Activated CD4-positive, CD25-positive, alpha-beta regulatory T cell treated with anti-CD3 and anti-CD28 coated beads, Interleukin-2, amount 50 U/mL, for 72 hours (primary cell): ENCODE measurements around the gene C2orf76.

Experiments used
- DNase-seq: peaks from one replicate; pipeline ENCODE4 v3.0.0; 2021

The C2orf76 gene

DNA sequence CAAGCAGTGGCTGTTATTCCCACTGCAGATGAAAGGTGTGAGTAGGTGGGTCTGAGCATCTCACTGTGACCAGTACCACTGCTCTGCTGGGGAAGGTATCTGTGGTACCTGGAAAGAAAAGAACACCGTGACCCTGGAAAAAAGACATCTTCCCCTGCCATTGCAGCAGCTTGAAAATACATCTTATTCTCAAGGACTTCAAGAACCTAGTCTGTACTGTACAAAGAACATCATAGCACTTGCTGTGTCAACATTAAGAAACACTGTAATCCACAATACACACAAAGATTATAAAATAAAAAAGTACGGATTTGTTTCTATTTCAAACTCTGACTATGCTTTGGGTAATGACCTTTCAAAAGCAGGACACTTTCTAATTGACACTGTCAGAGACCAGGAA is 28.9 kb downstream of the C2orf76 start:
- no peak for DNase-seq

DNA sequence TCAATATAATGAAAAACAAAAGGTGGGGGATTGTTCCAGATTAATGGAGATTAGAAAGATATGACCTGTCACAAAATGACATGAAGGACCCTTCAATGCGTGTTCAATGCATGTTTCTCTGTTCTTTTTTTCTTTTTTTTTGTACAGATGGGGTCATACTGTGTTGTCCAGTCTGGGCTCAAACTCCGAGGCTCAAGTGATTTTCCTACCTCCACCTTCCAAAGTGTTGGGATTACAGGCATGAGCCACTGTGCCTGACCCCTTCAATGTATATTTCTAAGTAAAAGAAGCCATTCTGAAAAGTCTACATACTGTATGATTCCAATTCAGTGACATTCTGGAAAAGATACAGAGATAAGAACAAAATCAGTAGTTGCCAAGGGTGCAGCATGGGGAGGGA is 32.8 kb downstream of the C2orf76 start:
- DNase-seq = no peak

DNA sequence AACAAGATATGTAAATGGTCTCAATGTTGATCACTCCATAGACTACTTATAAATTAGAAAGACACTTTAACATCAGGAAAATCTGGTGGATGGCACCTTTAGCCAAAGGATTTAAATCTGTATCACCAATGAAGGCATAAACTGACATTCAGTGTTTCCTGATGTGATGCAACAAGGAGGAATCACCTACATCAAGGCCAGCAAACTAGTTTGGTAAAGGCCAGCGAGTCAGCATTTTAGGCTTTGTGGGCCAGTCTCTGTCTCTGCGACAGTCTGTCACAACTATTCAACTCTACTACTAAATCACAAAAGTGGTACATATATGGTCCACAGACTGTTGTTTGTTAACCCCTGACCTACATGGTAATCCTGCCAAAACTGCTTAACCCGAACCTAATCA is 33.3 kb downstream of the C2orf76 start:
- DNase-seq = no peak

DNA sequence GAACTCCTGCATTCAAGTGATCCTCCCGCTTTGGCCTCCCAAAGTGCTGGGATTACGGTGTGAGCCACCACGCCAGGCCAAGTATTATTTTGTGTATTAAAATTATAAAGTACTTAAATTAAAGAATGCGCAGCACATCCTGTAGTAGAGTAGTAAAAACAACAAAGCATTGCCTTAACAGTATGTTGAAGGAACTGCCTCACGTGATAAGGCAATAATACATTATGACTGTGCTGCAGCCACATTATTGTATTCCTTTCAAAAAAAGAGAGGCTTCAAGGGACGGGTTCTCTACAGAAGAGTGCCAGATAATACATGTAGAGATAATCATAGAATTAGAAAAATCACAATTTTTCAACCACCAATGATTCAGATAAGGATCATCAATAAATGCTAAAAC is 33.7 kb downstream of the C2orf76 start:
- no peak for DNase-seq

DNA sequence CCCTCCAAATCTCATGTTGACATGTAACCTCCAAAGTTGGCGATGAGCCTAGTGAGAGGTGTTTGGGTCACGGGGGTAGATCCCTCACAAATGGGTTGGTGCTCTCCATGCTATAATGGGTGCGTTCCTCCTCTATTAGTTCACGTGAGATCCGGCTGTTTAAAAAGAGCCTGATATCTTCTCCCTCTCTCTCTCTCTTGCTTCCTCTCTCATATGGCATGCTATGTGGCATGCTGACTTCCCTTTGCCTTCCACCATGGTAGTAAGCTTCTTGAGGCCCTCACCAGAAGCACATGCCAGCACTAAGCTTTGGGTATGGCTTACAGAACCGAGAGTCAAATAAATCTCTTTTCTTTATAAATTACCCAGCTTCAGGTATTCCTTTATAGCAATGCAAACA is 39.2 kb downstream of the C2orf76 start:
- no peak for DNase-seq

DNA sequence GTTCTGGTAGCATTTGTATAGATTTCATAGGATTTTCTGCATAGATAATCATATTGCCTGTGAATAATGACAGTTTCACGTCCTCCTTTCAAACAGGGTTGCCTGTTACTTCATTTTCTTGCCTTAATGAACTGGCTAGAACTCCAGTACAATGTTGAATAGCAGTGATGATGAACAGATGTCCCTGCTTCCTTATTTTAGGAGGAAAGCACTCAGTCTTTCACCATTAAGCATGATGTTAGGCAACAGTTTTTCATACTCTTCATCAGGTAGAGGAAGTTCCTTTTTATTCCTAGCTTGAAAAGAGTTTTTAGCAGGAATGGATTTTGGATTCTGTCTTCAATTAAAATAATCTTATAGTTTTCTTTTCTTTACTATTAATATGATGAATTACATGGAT is 39.7 kb downstream of the C2orf76 start:
- DNase-seq = no peak

DNA sequence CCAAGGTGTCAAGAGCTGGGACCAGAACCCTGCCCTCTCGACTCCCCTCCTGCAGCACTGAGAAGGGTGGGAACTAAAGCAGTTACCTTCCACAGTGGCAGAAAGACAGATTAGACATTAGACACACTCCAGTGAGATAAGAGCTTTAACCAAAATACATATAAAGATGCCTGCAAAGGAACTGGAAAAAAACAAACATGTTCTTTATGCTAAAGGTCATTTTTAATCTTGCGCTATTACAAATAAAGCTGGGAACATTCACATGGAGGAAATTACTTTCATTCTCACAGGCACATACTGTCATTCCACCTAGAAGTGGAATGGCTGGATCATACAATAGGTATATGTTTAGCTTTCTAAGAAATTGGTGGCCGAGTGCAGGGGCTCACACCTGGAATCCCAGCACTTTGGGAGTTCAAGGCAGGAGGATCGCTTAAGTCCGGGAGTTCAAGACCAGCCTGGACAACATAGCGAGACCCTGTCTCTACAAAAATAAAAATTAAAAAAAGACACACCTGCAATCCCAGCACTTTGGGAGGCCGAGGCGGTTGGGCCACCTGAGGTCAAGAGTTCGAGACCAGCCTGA is 41.9 kb downstream of the C2orf76 start:
- no peak for DNase-seq

DNA sequence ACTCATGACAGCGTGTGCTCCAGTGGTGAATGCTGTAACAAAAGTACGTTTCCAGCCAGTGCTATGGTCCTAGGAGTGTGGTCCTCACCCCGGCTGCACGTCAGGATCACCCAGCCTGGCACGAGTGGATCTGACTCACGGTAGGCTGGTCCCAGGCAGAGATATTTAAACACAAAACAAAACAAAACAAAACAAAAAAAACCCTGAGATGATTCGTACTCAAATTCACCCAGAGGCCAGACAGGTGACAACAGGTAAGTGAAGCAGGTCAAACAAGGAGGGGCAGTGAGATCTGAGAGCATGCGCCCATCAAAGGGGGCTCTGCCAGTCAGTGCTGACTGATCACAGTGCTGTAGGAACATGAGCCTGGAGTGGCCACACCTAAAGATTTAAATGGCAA is 43.2 kb downstream of the C2orf76 start:
- DNase-seq = no peak

DNA sequence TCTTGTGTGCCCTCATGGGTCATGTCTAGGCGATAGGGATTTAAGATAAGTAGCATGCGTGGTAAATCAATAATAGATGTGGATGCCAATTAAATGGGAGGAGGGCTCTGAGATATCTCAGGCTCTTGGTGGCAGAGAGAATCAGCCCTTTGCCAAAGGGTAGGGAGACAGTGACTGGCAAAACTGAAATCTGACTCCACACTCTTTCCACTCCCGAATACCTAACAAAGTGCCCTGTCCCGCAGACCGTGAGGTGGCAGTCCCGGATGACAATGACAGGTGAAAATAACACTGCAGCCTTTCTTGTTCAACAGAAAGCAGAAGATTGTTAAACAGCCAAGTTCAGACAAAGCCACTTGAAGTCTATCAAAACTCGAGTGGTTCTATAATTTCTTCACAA is 47.0 kb downstream of the C2orf76 start:
- DNase-seq = no peak

DNA sequence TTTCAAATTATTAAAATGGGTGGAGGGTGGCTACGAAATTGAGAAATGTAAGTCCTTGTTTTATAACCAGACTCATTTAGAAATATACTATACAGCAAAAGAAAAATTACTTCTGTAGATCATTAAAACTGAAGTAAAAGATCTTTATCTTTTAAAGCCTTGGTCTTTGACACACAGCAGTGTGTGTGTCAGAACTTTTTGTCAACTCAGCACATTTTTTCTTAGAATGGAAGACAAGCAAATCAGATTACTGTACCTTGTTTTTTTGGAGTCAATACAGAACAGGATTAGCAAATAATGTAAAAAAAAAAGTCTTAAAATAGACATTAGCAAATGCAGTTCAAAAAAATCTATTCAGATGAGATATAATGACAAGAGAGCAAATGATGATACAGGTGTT is 49.1 kb downstream of the C2orf76 start:
- DNase-seq = no peak

DNA sequence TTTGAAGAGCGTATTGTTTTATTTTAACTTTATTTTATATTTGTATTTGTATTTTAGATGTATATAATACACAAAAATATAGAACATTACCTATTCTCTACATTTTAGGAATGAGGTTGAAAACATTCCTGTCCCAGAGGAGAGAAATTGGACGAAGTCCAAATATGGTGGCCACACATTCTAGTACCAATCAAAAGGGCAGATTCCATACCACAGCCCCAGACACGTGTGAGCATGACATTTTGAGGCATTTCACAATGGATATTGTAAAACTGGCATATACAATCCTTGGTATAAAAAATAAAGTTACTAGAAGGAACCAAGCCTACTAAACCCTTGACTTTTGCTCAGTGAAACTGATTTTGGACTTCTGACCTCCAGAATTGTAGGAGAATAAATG is 50.6 kb downstream of the C2orf76 start:
- DNase-seq = no peak

DNA sequence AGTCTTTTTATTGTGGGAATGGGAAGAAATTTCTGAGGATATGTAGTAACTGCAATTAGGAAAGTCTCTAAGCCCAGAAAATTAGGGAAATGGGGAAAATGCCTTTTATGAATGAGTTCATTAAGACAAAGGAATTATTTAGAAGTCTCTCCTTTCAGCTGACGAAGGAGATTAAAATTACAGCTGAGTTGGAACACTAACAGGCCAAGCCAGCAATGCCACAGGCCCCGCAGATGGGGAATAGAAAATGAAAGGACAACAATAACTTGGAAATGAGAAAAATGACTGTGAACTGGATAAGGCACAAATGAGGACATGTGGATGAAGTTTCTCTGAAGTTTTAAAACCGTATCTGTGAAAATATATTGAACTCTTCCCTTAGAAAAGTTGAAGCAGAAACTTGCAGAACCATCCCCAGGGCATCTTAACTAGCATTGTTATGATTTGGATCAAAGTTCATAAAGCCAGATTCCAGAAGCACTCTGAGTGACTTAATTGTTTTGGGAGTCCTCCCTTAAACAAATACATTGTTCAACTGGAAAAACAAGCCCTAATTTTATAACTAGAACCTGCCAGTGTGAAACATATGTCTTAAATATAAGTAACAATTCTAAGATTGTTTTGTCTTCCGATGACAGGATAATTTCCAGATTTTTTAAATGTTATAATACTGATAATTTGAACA is 51.3 kb downstream of the C2orf76 start:
- DNase-seq = no peak

DNA sequence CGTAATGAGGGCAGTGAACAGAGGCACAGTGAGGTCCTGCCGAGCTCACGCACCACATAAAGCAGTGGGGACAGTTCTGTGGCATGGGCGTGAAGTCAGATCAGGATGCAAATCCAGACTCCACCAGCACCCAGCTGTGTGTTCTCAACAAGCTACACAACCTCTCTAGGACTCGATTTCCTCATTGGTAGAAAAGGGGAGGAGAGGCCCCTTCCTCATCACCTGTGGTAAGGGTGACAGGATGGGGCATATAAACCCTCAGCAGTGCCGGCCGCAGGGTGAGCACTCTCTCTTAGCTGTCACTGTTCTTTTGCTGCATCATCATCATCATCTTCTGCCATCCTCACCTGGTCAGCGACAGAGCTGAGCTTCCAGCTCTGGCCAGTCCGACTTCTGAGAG is 54.8 kb downstream of the C2orf76 start:
- DNase-seq = no peak

DNA sequence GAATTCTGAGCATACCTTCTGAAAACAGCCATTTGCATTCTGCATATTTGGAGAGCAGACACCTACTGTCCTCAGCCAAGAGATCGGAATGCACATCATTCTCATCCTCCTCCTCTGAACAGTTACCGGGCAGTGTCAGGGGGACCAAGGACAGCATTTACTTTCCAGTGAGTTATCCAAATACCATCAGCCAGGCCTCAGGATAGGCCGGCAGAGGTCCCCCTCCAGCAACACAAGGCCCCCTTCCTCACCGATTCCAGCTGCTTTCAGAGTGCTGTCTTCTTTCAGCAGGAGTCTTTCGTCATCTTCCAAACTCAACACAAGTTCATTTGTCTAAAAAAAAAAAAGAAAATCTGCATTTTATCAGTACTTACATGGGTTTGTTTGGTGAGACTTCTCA is 55.3 kb downstream of the C2orf76 start:
- no peak for DNase-seq

DNA sequence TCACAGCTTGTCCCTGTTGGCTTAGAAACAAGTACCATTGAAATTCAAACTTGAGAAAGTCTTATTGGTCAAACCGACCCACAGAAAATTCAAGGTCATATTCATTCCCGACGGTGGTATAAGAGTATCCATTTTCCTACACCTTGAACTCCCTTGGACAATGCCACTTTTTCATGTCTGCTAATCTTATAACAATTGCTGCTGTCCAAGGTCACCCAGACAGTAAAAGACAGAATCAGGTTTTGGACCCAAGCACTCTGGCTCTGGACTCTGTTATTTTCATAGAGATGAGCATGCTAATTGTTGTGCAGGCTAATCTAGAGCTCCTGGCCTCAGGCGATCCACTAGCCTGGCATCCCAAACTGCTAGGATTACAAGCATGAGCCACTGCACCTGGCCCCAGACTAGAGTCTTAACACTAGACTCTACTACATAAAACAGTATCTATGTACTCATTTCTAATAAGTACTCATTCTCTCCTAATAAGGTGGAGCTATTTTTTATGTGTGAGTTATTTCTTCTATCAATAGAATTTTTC is 57.8 kb downstream of the C2orf76 start:
- DNase-seq = no peak

DNA sequence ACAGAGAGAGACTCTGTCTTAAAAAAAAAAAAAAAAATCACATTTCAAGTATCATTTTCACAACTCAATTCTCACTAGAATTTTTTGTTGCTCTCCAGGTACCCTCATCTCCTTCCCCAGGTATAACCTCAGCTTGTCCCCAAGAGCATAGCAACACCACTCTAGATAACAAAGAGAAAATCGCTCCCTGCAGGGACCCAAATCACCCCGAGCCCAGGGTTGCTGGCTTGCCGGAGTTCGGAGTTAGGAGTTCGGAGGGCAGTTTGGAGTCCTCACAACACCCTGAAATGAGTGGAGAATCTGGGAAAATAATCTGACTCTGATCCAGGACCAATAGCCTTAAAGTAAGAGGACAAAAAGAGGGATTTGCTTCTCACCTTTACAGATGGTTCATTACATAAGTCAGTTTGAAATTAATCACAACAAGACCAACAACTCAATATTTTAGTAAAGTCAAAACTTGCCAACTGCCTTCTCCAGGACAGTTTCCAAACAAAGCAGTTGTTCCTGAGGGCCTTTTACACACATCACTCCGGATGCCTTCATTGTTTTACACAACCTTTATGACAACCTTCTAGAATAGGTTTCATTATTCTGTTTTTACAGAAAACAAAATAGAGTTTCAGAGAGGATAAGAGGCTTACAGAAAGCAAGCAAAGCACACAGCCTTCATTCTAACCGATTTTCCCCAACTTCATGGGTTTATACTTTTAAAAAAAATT is 59.1 kb downstream of the C2orf76 start:
- no peak for DNase-seq

DNA sequence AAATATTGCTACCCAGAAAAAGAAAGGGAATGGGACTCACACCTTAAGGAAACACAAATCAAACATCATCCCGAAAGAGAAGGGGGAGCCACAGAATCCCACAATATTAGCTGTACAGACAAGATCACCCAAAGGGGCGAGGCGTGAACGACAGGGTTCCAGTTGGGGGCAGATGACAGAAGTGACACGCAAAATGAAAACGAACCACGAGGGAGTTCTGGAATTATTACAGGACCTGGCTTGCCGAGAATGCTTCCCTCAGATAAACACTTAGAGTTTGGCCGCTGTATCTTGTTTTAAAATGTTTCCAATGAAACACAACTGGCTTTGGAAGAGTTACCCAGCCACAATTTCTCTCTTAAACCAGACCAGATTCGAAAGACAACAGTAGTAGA is 60.4 kb downstream of the C2orf76 start:
- no peak for DNase-seq

DNA sequence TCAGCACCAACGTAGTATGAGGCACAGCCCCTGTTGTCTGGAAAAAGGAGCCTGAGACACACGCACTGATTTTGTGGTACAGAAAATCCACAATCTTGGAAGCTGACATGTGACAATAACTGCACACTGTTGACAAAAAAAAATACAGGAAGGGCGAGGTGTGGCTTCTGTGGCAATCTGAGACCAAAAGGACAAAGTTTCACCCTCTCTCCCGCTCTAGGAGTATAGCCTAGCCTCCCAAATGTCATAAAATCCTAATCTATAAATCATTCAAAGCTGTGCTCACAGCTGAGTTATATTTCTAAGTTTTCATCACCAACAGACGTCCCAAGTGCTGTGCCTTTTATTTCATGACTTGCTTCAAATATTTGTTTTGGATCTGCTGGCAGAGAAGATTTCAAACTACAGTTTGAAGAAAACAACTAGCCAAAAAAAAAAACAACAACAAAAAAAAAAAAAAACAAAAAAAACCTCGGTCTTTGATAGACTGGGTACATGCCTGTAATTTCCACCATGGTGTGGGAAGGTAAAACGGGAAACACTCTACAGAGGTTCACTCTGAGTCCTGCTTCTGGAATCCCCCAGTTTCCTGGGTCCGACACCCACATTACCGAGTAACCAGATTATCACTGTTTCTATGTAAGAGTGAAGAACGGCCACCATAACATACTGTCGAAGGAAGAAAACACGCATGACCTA is 61.0 kb downstream of the C2orf76 start:
- DNase-seq = no peak

DNA sequence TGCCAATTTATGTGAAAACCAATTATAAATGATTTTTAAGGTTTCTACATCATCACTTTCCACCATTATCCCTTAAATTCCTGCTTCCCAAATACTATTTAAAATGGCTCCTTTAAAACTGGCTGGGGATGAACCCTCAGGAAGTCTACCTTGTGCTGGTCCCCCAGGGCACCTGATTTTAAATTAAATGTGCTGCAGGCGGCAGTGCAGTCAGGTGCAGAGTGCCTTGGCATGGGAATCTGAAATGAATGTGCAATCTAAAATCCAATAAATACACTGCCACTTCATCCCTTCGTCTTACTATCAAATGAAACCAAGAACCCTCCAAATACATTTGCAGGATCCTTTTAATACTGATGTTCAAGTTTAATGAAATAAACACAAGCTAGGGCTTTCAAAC is 61.8 kb downstream of the C2orf76 start:
- DNase-seq = no peak

DNA sequence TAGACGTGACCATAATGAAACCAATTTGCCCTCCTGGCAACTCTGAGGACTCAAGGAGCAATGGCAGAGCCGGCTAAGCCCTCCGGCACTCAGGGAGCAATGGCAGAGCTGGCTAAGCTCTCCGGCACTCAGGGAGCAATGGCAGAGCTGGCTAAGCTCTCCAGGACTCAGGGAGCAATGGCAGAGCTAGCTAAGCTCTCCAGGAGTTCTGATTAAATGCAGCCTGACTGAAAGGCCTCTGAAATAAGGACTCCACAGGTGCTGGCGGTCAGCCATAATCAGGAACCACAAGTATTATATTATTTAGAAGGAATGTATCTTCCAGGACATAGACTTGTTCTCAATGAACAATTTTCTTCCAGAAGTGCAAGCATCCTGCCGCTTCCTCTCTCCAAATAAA is 65.2 kb downstream of the C2orf76 start:
- no peak for DNase-seq

DNA sequence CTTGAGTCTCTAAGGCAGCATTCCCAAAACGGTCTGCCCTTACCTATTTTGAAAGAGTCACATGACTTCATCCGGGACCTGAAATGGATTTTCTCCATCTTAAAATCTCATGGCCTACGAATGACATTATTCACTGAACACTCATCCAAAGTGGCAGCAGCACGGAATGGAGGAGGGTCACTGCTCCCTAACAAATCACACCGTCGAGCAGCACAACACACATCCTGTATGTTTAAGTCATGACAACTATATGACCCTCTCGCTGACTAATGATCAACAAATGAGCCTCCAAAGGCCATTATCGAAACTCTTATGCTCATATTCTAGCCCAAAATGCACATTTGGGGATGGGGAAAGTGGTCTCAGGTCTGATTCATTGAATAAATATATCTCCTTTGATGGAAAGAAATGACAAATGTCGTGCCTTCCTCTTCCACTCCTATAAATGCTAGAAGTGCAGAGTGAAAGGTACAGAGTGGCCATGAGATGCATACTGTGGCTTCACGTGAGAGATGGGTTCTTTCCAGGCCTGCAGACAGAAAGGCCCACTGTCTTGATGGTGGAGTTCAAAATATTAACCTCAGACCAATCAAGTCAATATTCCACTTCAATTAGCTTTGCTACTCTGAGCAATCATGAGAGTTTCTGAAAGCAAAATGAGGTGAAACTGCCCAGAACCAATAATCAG is 70.8 kb downstream of the C2orf76 start:
- DNase-seq = no peak

DNA sequence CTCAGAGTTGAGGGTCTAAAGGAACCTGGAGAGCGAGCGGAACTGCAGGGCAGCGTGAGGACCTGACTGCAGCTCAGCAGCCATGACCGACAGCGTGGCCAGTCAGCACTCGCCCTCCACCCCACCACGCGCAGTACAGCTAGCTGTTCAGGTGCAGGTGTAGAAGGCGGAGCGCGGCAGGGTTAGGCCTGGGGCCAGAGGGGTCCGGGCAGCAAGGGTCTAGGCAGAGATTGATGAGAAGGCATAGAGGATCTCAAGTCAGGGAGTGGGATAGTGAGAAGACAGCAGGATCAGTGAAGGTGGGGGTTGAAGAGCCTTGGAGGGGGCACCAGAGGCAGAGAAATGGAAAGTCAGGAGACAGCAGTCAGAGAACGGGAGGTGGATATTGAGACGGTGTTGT is 72.0 kb downstream of the C2orf76 start:
- no peak for DNase-seq

DNA sequence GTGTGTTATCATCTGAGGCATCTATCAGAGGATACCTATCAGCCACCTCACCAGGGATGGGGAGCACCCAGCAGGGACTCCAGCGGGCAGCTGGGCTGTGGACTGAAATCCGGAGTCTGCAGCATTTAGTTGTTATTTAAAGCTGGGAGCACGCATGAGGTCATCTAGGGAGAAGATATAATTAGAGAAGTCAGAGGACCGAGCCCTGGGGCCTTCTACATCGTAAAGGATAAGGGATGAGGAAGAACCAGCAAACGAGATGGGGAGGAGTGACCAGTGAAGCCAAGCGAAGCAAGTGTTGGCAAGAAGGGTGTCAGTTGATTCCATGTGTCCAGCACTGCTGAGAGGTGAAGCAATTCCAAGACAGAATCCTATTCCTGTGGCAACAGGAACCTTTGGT is 72.7 kb downstream of the C2orf76 start:
- DNase-seq = no peak
